Measurements from ENCODE around the gene CTSA. TPM values are rescaled to one million over a fixed set of nuclear protein-coding genes. Genes with fewer than 3 reads are reported as not detected.

The CTSA gene
- total RNA-seq, 1 donor from 2014 or later: 60.4 TPM

- intact Hi-C loops (cut with micrococcal nuclease): loop anchor here (1.0 to 5.0 kb wide), 7 partner anchors 24 to 136 kb away; partner anchors contain the start of genes ACOT8, CTSA, NEURL2 and UBE2C
Measured at GRCh38 chr20:45934586-45935415, 43.7 kb downstream of the CTSA start, which contains the start of gene PCIF1. Gene PCIF1, plus strand, starts transcription at chr20:45934683. Its CDS starts 4,317 bp downstream, at chr20:45939000.

DNA sequence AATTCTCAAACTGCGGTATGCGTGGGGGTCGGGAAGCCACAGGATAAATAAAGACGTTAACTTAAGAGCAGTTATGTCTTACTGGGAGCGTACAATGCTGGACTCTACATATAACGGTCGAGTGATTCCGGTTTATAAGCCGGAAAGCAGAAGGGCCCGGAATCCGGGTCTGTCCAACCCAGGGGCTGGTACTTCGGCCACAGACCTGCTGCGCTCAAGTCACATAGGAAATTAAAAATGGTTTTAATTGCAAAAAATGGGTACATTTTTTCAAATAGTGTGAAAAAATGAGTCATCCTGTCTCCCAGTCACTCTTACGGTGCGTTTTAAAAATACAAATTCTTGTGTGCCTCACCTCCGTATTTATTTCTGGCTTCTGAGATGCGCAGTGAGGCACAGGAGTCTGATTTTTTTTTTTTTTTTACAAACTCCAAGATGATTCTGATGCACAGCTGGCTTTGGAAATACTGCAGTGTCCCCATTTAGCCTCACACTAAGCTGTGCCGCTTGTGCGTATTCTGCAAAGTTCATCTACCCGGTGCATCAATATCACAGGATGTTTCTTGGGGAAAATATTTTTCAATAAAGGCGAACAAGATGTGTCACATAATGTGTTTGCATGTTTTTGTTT, 44.4 kb downstream of the CTSA start:
- intact Hi-C loops (cut with micrococcal nuclease): loop anchor here (1.0 to 2.0 kb wide), 5 partner anchors 24 to 137 kb away; partner anchors contain the start of genes ACOT8, ZNF335, ZSWIM1 and ZSWIM3

DNA sequence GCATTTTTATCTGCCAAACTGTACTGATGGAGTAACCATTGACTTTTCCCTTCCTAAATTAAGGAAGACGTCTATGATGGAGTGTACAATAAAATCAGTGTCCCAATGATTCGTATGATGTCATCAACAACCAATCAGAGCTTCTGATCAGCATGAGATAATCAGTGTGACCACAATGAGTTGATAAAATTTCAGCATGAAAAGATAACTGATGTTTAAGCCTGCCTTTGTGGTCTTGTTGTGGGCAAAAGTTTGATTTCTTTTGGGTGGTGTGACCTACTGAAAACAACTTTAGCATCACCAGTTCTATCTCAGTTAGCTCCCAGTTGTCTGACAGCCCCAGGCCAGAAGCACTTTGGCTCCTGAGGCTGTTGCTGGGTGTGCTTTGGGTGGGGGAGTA, 46.6 kb downstream of the CTSA start:
- intact Hi-C loops (cut with micrococcal nuclease): no loop called here

DNA sequence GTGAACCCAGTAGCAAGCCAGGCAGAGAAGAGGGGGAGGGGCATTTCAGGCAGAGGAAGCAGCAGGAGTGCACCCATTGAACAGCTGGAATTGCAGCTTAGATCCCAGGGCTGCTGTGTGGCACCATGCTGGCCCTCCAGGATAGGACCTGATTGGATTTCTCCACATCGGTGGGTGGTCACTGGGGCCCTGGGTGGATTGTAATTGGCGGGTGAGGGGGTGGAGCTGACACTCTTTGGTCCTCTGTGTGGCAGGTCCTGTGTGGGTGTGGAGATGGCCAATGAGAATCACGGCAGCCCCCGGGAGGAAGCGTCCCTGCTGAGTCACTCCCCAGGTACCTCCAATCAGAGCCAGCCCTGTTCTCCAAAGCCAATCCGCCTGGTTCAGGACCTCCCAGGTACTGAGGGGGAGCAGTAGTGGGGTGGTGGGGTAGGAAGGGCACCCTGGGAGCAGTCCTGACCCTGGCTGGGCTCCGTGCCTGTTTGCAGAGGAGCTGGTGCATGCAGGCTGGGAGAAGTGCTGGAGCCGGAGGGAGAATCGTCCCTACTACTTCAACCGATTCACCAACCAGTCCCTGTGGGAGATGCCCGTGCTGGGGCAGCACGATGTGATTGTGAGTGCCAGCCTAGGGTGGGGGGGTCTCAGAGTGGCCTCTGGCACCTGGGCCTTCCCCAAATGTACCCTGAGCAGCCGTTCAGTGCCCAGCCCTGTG, 47.7 kb downstream of the CTSA start:
- intact Hi-C loops (cut with micrococcal nuclease): no loop called here

DNA sequence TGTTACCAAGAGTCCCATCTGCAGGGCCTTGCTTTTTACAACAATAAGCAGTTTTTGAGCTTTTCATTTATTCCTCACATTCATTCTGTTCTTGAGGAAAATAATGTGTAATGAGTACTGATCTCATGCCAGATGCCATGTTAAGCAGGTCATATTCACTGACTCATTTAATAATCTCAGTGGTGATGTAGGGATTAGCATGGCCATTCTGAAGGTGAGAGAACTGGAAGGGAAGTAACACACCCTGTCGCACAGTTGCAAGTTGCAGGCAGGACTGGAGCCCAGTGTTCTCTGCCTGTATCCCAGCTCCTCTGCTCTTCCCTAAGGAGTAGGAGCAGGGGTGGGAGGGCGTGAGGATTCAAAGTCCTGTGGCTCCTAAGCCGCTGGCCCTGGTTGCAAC, 48.9 kb downstream of the CTSA start:
- intact Hi-C loops (cut with micrococcal nuclease): no loop called here

- intact Hi-C loops (cut with micrococcal nuclease): no loop called here
Measured at GRCh38 chr20:45940469-45940868, 49.3 kb downstream of the CTSA start.

DNA sequence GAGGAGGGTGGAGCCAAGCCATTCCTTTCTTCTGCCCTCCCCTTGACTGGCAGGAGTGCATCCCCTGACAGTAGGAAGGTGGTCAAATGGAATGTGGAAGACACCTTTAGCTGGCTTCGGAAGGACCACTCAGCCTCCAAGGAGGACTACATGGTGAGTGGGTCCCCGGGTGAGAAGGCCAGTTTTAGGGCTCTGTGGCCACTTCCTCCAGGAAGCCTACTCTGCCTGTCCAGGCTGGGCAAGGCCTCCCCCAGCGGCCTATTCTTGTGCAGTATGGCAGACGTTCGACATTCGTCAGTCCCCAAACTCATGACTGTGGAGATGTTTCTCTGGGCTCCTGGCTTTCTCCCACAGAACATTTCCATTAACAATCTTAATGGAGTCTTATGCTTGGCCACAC, 52.5 kb downstream of the CTSA start:
- intact Hi-C loops (cut with micrococcal nuclease): no loop called here

DNA sequence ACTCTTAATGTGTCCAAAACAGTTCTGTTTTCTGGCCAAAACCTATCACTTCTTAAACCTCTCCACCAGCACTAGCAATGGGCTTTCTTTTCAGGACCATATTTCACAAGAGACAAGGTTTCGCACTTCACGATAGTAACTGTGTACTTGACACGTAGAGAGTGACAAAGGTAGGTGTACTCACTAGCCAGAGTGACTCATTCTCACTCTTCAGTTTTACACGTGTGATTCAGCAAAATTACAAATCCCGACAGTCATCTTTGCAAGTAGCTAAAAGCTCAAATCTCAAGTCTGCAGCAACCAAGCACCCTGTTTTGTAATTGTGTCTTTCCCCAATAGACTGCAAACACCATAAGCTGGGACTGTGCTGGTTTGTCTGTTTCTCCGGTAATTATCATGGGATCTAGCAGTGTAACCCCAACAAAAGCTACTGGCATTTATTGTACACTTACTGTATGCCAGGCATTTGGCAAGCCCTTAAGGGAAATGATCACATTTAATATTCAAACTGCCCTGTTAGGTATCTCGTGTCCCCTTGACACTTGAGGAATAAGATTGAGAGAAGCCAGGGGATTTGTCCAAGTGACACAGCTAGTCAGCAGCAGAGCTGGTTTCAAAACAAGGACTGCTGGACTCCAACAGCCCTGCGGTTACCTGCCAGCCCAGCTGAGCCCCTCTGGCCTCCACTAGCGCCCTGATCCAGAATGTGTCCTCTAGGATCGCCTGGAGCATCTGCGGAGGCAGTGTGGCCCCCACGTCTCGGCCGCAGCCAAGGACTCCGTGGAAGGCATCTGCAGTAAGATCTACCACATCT, 53.2 kb downstream of the CTSA start:
- intact Hi-C loops (cut with micrococcal nuclease): no loop called here

DNA sequence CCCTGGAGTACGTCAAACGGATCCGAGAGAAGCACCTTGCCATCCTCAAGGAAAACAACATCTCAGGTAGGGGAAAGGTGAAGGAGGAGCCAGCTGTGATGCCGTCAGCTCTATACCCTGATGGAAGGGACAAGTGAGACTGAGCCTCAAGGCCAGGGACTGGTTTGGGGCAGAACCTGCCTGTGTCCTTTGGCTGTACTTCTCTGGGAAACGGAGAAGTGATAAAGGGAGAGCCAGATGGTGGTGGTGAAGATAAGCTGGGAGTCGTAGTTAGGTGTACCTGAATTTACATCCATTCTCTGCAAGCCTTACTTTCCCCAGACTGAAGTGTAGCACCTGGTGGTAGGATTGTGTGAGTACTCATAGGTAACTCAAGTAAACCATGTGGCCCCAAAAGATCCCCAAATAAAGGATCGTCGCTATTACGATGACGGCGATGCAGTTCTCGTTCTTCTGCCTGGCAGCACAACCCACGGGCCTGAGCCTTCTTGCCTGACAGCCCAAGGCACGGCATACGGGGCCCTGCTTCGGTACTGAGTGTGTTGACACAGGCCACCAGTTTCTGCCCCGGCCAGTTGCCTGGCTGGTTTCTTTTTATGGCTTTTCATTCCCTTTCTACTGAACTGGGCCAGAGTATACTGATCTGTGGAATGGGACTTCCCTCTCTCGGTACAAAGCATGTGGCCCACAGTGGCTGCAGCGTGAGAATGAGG, 54.0 kb downstream of the CTSA start:
- intact Hi-C loops (cut with micrococcal nuclease): no loop called here

- intact Hi-C loops (cut with micrococcal nuclease): no loop called here
Measured at GRCh38 chr20:45945678-45946148, 54.6 kb downstream of the CTSA start.

GRCh38 chr20:45946149-45946970, 55.2 kb downstream of the CTSA start:
- intact Hi-C loops (cut with micrococcal nuclease): no loop called here

- intact Hi-C loops (cut with micrococcal nuclease): no loop called here
Measured at GRCh38 chr20:45947110-45947866, 56.2 kb downstream of the CTSA start.

GRCh38 chr20:45948261-45948733, 57.2 kb downstream of the CTSA start:
- intact Hi-C loops (cut with micrococcal nuclease): no loop called here

Other genes starting within 250 kb of the CTSA start
- not detected in 2 replicates for gene WFDC11, start 221.1 kb upstream of the CTSA start, total RNA-seq
- gene WFDC13, start 189.3 kb upstream of the CTSA start, total RNA-seq: not detected in 2 replicates
- not detected in 2 replicates for gene WFDC10B, start 186.3 kb upstream of the CTSA start, total RNA-seq
- gene SPINT4, start 169.0 kb upstream of the CTSA start, total RNA-seq: not detected in 2 replicates
- not detected in 2 replicates for gene WFDC3, start 99.5 kb upstream of the CTSA start, total RNA-seq
- 30.3 and 31.8 TPM in 2 replicates for gene DNTTIP1, start 99.4 kb upstream of the CTSA start, total RNA-seq
- 181 and 183 TPM in 2 replicates for gene UBE2C, start 78.7 kb upstream of the CTSA start, total RNA-seq
- 0.36 TPM in 1 of 2 replicates, not detected in the other for gene TNNC2, start 64.0 kb upstream of the CTSA start, total RNA-seq
- 1.7 and 1.8 TPM in 2 replicates for gene SNX21, start 57.5 kb upstream of the CTSA start, total RNA-seq
- gene ACOT8, start 33.9 kb upstream of the CTSA start, total RNA-seq: 36.6 and 37.1 TPM in 2 replicates
- gene ZSWIM3, start 33.7 kb upstream of the CTSA start, total RNA-seq: 6.4 and 7.1 TPM in 2 replicates
- gene ZSWIM1, start 10.1 kb upstream of the CTSA start, total RNA-seq: 9.8 and 10.7 TPM in 2 replicates
- 0.52 and 1.0 TPM in 2 replicates for gene SPATA25, start 3.7 kb upstream of the CTSA start, total RNA-seq
- gene NEURL2, start 127 bp upstream of the CTSA start, total RNA-seq: 1.4 and 2.1 TPM in 2 replicates
- 1.5 and 1.8 TPM in 2 replicates for gene PLTP, start 20.8 kb downstream of the CTSA start, total RNA-seq
- 37.1 and 38.3 TPM in 2 replicates for gene PCIF1, start 43.3 kb downstream of the CTSA start, total RNA-seq
- gene ZNF335, start 80.9 kb downstream of the CTSA start, total RNA-seq: 37.6 and 38.7 TPM in 2 replicates
- not detected in 2 replicates for gene MMP9, start 117.6 kb downstream of the CTSA start, total RNA-seq
- gene SLC12A5, start 137.9 kb downstream of the CTSA start, total RNA-seq: 0.70 TPM in 1 of 2 replicates, not detected in the other
- 40.0 and 40.2 TPM in 2 replicates for gene NCOA5, start 198.6 kb downstream of the CTSA start, total RNA-seq
- 0.43 and 0.61 TPM in 2 replicates for gene CD40, start 227.0 kb downstream of the CTSA start, total RNA-seq